ENCODE data around the gene C1QTNF12.

The C1QTNF12 gene

DNA sequence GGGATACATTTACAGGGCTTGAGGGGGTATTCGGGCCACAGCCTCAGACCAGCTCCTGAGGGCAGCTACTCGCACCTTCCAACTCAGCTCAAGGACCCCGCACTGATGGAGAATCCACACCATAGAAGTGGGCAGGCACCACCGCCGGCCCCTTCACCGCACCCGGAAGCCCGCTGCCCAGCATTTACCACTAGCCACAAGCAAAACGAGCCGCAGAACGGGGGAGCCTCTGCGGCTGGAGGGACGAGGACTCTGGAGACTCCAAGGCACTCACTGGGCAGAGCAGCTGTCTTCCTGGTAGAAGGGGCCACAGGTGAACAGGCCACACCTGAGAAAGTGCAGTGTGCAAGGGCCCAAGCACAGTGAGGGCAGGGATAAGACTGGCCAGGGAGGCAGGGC, 21.8 kb upstream of the C1QTNF12 start:
- TF ChIP-seq, protein P1, sequence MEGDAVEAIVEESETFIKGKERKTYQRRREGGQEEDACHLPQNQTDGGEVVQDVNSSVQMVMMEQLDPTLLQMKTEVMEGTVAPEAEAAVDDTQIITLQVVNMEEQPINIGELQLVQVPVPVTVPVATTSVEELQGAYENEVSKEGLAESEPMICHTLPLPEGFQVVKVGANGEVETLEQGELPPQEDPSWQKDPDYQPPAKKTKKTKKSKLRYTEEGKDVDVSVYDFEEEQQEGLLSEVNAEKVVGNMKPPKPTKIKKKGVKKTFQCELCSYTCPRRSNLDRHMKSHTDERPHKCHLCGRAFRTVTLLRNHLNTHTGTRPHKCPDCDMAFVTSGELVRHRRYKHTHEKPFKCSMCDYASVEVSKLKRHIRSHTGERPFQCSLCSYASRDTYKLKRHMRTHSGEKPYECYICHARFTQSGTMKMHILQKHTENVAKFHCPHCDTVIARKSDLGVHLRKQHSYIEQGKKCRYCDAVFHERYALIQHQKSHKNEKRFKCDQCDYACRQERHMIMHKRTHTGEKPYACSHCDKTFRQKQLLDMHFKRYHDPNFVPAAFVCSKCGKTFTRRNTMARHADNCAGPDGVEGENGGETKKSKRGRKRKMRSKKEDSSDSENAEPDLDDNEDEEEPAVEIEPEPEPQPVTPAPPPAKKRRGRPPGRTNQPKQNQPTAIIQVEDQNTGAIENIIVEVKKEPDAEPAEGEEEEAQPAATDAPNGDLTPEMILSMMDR (IDR thresholded peaks at IDR 0.05; ENCODE audit: extremely low read depth, insufficient read depth, missing control alignments), result no peak
- in situ Hi-C loops (cut with MboI; ENCODE audit: low pct_unique_long_range_greater_than_20kb, low sequenced_read_pairs, unreplicated experiment), result no loop called here
- no peak for DNase-seq (ENCODE audit: low spot score)

- no peak for DNase-seq (ENCODE audit: low spot score)
- TF ChIP-seq, protein P1 (IDR thresholded peaks at IDR 0.05; ENCODE audit: extremely low read depth, insufficient read depth, missing control alignments), result no peak
- in situ Hi-C loops (cut with MboI; ENCODE audit: low pct_unique_long_range_greater_than_20kb, low sequenced_read_pairs, unreplicated experiment), result no loop called here
Measured at GRCh38 chr1:1267488-1268283, 21.2 kb upstream of the C1QTNF12 start.

DNA sequence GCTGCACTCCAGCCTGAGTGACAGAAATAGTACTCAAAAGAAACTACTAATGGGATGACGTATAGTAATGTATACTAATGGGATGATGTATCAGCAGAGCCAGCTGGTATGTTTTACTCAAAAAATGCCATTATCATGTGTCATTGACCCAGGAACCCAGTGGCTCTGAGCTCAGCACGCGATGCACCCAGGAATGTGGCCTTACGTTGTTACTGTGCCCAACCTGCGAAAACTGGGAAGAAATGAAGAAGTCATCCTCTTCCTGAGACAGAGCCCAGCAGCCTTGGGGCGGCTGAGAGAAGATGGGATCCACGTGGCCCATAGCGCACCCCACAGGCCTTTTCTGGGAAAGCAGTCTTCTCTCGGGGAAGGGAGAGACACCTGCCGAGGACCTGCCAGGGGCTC, 18.3 kb upstream of the C1QTNF12 start:
- no peak for DNase-seq (ENCODE audit: low spot score)
- TF ChIP-seq, protein P1 (IDR thresholded peaks at IDR 0.05; ENCODE audit: extremely low read depth, insufficient read depth, missing control alignments), result no peak
- in situ Hi-C loops (cut with MboI; ENCODE audit: low pct_unique_long_range_greater_than_20kb, low sequenced_read_pairs, unreplicated experiment), result no loop called here

DNA sequence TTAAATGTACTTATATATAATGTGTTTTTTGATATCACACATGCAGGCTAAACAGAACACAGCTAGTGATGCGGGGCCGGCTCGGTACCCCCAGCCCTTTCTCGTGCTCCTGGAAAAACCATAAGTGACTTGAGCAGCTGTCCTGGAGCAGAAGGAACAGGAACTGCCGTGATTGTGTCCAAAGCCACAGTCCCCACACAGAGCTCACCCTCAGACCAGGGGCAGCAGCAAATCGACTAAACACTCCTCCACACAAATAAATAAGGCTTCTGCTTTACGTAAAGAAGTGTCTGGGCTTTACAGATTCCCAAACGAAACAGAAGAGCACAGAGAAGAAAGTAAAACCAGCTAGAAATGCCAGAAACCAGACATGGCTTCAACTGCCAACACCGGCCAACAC, 17.5 kb upstream of the C1QTNF12 start:
- in situ Hi-C loops (cut with MboI; ENCODE audit: low pct_unique_long_range_greater_than_20kb, low sequenced_read_pairs, unreplicated experiment), result no loop called here
- DNase-seq (ENCODE audit: low spot score), result no peak

DNA sequence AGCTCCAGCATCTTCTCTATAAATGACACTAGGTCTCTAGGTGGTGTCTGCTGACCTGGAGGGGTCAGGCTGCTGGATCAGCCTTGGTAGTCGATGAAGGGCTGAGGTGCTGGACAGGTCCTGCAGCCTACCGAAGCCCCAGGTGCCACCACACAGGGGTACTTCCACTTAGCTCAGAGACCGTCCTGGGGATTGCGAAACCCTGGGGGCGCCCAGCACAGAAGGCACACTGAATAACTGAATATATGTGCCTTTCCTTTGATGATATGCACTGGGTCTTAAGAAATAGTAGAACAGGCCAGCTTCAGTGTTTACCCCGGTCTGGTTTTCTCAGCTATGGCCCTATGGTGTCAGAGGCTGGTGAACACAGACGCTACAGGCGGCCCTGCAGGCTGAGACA, 16.2 kb upstream of the C1QTNF12 start:
- TF ChIP-seq, protein P1 (IDR thresholded peaks at IDR 0.05; ENCODE audit: extremely low read depth, insufficient read depth, missing control alignments), result no peak
- DNase-seq (ENCODE audit: low spot score), result no peak
- in situ Hi-C loops (cut with MboI; ENCODE audit: low pct_unique_long_range_greater_than_20kb, low sequenced_read_pairs, unreplicated experiment), result no loop called here

More for the DNA sequence above, 17.5 kb upstream of the C1QTNF12 start:
- TF ChIP-seq, protein P1 (IDR thresholded peaks at IDR 0.05; ENCODE audit: extremely low read depth, insufficient read depth, missing control alignments), result no peak

DNA sequence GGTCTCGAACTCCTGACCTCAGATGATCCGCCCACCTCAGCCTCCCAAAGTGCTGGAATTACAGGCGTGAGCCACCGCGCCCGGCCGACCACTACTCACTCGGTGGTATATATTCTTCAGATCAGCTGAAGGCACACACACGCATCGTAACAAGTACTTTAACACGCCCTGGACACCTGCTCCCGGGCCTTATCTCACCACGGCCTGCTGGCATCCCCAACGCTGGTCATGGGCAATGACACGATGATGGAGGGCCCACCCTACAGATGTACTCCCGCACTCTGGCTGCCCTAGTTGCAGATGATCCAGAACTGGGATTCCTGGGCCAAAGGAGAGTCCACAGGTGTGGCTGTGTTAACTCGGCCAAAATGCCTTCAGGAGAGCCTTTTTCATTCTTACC, 15.5 kb upstream of the C1QTNF12 start:
- TF ChIP-seq, protein P1 (IDR thresholded peaks at IDR 0.05; ENCODE audit: extremely low read depth, insufficient read depth, missing control alignments), result no peak
- in situ Hi-C loops (cut with MboI; ENCODE audit: low pct_unique_long_range_greater_than_20kb, low sequenced_read_pairs, unreplicated experiment), result no loop called here
- DNase-seq (ENCODE audit: low spot score), result no peak

Measured in GM13977 (cell line).